Measurements from ENCODE around the gene MARCHF7.

DNA sequence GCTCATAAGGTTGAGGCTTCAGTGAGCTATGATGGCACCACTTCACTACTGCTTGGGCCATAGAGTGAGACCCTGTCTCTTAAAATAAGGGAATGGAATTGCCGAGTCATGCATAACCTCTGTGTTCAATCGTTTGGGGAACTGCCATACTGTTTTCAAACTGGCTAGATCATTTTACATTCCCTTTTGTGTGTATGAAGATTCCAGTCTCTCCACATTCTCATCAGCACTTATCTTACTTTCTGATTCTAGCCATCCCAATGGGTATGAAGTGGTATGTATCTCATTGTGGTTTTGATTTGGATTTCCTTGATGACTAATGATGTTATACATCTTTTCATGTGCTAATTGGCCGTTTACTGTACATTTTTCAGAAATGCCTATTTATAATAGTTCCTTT lies 23.7 kb downstream of the MARCHF7 start:
- TF ChIP-seq YY1 (IDR thresholded peaks at IDR 0.05; ENCODE audit: insufficient read depth, insufficient read length) (no peak), ZNF274 (IDR thresholded peaks at IDR 0.05; ENCODE audit: low read depth, low read length) (no peak), SUZ12 (IDR thresholded peaks at IDR 0.05; ENCODE audit: extremely low read depth, insufficient read depth, insufficient read length) (no peak)
